Measurements from ENCODE around the gene KRTAP20-1.

GRCh38 chr21:30620080-30620479 is 3.9 kb downstream of the KRTAP20-1 start:
- TF ChIP-seq CTCF (conservative IDR thresholded peaks at IDR 0.05; ENCODE audit: low read length) = no peak
- TF ChIP-seq EZH2phosphoT487 (IDR thresholded peaks at IDR 0.05; ENCODE audit: borderline replicate concordance) = no peak
